HG03103 (cell line): ENCODE results near the gene DUSP2.

Experiments
- ATAC-seq: cut with Tn5 transposase; IDR thresholded peaks from one replicate; pipeline ENCODE4 v1.9.1; 2021; ENCODE audit warnings: low read depth; ENCODE audit not compliant: unreplicated experiment

DUSP2 gene

DNA sequence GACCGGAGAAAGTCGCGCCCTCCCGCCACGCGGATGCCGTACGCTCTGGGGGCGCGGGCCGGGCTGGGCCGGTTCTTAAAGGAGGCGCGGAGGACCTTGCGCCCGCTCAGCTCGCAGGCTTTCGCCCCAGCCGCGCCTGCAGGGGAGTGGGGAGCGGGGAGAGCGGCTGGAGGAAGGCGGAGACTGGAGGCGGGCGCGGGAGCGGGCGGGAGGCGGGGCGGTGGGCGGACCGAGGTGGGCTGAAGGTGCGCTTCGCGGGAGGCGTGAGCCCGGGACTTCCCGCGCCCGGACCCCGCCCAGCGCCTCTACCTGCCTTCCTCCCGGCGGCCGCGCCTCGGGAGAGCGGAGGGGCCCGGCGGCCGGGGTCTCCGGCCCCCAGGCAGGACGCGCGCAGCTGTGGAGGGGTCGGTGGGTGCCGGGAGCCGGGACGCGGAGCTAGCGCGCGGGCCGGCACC, 28.8 kb downstream of the DUSP2 start, which contains the start of gene ADRA2B:
TSS of gene ADRA2B (minus strand) at position 148 of the 455 bp plus-strand sequence. CDS start 422 bp downstream, outside the sequence.
- ATAC-seq: peak; percentile 42

DNA sequence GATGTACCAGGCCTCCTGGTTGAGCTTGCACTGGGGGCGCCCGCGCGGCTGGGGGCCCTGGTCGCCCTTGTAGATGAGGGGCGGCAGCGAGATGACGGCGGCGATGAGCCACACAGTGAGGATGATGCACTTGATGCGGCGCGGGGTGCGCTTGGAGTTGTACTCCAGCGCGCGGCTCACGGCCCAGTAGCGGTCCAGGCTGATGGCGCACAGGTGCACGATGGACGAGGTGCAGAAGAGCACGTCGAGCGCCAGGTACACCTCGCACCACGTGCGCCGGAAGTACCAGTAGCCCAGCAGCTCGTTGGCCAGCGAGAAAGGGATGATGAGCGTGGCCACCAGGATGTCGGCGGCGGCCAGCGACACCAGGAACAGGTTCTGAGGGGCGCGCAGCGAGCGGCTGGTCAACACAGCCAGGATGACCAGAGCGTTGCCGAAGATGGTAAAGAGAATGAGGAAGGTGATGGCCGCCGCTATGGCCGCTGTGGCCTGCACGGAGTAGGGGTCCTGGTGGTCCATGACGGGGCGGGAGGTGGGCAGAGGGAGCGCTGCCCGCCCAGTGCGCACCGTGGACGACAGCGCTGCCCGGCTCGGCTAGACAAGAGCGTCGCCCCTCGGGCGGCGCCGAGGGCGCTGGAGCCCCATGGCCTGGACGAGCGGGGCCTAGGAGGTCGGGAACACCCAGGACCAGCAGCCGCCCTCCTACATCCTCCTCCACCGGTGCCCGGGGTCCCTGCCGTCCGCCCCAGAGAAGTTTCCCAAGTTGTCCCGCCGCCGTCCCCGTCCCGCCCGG, 29.4 kb downstream of the DUSP2 start:
- no peak for ATAC-seq

DNA sequence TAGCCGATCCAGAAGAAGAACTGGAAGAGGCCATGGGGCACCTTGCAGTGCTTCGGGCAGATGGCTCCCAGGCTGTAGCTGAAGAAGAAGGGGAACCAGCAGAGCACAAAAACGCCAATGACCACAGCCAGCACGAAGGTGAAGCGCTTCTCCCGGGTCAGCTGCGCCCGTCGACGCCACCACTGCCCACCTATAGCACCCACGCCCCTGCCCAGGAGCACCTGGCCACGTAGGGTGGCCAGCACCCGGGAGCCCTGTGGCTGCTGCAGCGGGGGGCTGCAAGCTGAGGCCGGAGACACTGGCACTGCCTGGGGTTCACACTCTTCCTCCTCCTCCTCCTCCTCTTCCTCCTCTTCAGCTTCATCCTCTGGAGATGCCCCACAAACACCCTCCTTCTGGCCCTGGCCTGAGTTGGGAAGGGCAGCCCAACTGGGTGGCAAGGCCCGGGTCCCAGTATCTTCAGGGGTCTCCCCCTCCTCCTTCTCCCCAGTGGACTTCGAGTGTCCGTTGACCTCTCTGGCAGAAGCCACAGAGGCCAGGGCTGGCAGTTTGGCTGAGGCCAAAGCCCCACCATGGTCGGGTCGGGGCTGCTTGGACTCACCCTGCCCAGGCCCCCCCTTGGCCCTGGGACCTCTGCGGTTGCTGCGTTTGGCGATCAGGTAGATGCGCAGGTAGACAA, 30.2 kb downstream of the DUSP2 start:
- no peak for ATAC-seq

DNA sequence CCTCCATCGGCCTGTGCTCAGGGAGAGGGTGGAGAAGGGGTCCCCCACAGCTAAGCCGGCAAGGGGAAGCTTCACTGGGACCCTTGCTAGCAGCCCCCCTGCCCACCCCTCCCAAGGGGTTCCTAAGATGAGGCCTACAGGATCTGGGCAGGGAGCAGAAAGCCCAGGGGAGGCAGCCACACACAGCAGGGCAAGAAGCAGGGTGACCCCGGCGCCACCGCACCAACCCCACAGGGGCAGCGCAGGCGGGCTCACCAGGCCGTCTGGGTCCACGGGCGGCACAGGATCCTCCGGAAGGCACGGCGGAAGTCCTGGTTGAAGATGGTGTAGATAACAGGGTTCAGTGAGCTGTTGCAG, 30.7 kb downstream of the DUSP2 start:
- ATAC-seq: no peak

DNA sequence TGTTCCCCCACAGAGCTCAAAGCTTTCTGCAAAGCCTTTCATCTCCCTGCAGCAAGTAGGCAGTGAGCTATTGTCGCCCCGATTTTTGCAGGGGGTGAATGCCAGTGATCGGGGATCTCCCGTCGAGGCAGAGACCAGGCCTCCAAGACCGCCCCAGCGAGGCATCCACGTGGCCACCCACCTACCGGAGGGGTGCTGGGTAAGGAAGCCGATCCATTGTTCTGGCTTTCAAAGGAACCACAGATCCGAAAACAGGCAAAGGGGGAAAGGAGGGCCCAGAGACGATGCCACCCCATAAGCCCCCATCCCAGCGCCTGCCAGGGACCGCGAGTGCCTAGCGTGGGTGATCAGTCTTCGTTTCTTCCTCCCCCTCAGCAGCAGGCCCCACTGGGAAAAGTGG, 31.3 kb downstream of the DUSP2 start:
- ATAC-seq: no peak

DNA sequence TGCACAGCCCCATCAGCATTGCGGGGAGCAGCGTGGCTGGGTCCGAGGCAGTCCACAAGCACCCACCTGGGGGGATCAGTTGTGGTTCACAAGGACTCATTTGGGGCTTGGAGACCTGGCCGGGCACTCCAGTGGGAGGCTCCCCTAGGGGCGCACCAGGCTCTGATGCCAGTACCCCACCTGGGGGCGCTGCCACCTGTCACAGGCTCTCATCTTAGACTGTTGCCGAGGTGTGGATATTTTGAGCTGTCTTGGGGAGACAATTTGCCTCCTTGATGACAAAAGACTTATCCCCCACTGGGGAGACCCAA, 31.9 kb downstream of the DUSP2 start:
- ATAC-seq: no peak

DNA sequence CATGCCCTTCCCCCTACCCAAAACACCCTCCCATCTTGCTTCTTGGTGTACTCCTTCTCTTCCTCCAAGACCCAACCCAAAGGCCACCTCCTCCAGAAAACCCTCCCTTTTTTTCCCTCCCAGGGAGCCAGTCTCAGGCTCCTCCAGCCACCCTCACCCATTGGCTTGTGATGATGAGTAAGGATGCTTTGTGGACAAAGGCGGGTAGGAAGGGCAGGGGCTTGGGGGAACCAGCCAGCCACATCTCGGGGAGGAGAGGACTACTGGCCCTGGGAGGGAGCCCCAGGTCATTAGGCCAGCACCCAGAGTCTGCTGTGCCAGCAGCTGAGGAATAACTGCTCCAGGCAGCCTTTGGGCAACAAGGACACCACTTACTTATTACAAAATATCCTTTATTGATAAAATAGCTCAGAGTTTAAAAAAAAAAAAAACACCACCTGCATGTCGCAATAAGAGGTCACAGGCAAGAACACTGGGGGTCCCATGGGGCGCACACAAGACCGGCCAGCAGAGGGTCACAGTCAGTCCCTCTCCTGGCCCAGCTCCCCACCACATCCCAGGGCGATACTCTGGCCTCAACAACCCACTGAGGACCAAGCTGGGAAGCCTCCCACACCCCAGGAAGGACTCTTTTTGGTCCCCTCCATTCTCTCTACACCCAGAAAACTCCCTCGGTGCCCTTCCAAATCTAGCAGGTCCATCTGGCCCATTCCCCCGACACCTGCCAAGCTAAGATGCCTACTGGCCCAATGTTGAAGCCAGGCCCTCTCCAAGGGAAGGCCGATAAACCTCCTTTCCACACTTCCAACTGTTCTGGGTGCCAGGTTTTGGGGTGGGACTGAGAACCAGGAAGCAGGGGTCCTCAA, 32.5 kb downstream of the DUSP2 start:
- no peak for ATAC-seq

DNA sequence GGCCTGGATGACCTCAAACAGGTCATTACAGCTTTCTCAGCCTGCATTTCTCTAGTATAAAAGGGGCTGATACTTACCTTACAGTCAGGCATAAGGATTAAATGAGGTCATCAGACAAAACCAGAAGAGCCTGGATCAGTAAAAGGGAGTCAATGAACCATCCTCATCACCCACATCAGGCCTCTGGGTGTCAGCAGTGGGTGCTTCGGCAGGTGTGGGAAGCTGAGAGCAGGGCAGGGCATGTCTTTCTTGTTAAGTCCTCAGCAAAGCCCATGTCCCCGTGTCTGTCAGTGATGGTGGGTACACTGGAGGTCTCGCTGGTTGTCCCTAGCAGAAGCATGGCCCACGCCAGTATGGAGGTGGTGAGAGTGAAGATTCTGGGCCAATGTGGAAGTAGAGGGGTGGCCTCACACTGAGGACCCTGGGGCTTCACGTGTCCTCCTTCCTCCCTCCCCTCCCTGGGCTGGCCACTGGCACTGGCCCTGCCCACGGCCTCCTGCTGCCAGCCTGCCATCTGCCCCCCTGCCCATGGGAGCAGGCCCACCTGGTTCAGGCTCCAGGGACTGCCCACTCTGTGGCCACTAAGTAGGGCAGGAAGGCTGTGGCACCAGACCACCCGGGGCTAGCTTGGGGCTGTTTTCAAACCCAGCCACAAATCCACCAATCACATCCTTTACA, 33.3 kb downstream of the DUSP2 start:
- no peak for ATAC-seq

DNA sequence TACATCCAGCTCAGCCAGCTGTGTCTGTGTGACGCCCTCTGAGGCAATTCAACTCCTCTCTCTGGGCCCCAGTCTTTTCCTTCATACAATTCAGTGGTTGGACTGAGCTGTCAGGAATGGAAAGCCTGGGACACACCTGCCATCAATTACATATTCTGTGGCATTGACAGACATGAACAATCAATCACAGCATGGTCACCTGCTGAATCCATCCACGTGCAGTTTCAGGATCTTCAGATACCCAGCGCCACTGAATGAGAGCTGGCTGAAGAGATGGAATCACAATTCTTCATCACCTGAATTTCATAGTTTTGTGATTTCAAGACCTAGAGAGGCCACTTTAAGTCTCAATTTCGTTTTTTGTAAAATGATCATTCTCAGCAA, 34.0 kb downstream of the DUSP2 start:
- no peak for ATAC-seq

DNA sequence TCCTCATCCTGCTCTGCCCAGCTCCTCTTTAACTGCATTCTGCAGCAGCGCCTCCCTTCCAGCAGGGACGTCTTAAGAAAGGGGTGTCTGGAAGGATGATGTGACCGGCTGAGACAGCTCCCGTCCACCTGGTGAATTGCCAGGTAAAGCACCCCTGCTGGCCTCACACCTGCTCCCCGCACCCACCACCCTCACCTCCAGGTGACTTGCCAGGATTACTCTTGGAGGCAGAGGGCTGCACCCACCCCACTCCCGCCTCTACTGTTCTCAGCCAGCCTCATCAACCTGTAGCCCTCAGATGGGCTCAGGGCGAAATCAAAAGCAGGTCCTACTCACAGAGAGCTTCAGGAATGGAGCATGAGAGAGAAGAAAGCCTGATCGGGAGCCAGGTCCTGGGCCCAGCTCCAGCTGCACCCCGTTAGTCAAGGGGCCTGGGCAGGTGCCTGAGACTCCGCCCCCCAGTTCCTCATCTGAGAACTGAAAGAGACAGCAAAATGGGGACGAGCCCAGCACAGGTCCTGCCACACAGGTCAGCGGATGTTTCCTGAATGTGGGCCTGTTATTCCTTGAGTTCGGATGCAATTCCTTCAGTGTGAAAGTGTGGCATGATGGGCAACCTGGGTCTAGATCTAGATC, 34.5 kb downstream of the DUSP2 start:
- no peak for ATAC-seq

DNA sequence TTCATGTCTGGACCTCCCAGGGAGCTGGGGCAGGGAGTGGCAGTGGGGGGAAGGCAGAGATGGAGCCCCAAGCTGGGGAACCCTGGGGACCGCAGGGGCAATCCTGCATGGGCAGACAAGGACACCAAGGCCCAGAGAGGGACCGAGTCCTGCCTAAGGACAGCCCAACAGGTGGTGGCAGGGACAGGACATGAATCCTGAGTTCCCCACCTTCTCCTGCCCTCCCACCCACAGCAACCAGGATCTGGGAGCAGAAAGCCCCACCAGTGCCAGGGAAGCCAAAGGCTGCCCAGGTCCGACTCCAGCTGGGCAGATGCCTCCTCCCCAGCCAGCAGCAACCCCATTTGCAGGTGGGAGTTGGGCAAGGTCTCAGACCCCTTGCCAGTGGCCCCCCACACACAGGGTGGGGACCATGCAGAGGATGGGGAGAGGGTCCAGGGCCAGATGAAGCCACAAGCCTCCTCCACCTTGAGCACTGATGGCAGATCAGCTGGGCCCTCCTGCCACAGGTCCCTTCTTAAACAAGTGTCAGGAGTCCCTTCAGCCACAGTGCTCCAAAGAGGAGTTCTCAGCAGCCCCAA, 35.2 kb downstream of the DUSP2 start:
- ATAC-seq: no peak

DNA sequence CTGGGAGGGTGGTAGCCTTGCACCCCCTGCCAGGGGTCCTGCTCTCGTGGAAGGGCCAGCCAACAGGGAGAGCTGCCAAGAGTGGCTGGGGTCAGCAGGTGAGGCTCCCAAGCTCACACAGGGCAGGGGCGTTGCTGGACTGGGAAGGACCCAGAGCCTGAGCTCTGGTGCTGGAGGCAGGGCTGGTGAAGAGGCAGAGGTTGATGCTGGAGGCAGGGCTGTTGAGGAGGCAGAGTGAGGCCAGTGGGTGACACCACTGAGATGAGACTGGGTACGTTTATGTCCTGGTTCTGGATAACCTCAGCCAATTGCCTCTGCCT, 35.9 kb downstream of the DUSP2 start:
- ATAC-seq: no peak

DNA sequence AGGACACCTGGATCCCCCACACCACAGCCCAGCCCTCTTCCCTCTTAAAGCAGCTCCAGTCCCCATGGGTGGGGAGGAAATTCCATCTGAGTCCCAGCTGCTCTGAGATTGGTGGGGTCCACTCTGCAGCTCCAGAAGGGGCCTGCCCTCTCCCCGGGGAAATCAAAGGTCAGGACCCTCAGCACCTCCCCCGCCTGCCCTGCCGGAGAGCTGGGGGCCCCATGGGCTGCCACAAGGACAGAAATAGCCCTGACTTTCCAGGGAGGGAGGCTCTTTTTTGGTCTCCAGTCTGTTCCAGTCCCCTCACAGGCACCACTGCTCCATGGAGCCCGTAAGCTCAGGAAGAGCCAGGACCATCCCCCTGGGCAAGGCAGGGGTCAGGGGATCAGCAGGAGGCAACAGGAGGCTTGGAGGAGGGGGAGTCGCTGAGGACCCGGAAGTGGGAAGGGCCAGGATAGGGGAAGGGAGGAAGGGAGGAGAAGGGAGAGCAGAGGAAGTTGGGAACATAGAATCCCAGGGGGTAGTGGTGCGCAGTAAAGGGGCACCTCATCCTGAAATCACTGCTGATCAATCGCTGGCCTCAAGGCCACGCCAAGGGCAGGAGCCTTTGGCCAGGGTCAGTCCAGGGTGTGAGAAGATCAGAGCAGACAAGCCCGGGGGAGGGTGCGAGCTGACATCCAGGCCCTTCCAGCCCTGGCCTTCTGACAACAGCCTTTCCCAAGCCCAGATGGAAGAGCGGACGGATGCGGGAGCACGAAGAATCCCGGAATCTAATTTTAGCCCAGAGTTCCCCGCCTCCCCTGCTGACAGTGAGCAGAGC, 36.5 kb downstream of the DUSP2 start:
- ATAC-seq: no peak

DNA sequence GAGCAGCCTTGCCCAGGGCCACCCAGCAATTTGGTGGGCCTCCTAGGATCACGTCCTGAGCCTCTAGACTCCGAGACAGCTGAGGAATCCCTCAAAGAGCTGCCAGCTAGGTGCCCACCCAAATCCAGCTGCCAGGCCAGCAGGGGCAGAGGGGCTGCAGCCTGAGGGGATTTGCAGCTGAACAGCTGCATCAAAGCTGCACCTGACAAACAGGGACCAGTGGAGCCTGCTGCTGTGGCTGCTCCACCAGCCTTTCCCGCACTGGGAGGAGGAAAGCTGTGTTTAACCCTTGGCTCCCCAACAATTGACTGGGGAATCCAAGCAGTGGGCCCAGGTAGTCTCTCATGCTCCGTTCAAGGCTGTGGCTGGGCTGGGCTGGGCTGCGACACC, 37.1 kb downstream of the DUSP2 start:
- no peak for ATAC-seq

DNA sequence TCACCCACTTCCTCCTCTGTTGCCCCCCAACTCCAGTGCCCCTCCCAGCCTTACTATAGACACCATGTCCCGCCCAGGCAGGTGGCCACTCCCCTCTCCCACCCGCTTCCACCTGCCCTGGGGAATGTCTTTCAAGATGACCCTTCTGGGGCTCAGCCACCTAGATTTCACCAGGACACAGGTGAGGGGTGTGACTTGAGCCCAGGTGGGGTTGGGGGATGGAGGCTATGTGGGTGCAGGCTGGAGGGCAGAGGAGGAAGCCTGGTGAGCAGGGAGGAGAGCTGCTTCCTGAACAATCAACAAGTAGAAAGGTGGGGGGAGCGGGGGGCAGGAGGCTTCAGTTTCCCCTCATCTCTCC, 37.6 kb downstream of the DUSP2 start:
- ATAC-seq: no peak

DNA sequence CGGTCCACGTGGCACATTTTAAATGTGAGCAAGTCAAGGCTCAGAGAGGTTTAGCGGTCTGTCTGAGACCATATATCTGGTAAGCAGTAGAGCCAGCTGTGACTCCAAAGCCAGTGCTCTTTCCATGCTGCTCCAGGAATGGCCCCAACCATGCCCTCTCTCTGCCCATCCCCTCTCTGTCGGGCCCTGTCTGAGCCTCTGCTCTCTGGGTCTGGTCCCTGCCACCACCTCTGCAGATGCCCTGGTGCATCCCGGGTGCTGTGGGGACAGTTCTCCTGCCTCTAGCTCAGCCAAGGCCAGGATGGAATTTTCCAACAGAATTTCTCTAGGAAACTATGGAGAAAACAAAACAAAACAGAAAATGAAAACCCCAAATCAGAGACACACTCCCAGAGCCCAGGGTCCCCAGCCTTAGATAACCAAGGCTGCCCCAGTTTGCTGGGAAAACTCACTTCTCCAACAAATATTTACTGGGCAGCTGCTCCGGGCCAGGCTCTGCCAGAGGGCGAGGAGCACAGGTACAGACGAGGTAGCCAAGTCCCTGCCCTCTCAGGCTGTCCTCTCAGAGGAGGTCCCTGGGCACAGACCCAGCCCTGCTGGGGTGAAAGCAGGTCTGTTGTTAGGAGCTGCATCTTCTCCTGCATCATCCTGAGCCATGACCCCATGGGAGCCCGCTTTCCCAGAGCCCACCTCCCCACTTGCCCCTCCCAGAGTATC, 38.1 kb downstream of the DUSP2 start:
- no peak for ATAC-seq

DNA sequence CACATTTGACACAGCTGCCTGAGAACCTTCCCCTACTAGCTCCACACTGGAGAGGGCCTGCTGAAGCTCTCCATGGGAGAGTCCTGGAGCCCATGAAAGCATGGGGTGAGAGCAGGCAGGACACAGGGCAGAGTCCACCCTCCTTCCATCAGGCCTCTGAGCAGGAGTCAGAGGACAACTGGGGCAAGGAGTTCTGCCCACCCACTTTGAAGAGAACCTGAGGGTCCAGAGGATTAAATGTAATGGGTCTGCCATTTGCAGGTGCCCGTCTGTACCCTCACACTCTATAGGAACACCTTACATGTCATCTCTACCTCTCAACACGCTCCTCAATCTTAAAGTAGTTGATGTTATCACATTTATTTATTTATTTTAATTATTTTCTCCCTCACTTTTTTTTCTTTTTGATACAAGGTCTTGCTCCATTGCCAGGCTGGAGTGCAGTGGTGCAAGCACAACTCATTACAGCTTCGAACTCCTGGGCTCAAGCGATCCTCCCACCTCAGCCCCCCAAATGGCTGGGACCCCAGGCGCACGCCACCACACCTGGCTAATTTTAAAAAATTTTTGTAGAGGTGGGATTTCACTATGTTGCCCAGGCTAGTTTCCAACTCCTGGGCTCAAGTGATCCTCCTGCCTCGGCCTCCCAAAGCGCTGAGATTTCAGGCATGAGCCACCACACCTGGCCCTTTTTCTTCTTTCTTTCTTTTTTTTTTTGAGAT, 39.1 kb downstream of the DUSP2 start:
- no peak for ATAC-seq
